ENCODE results near the gene ADGRG2. TPM values are rescaled to one million over a fixed set of nuclear protein-coding genes. Genes with fewer than 3 reads are reported as not detected.

The ADGRG2 gene
- total RNA-seq, 1 donor from 2014 or later: not detected

- no peak overlapping the region for H3K27ac Mint-ChIP-seq (ENCODE audit: unreplicated experiment)
- no peak overlapping the region for H3K4me3 Mint-ChIP-seq (ENCODE audit: unreplicated experiment)
- H3K27me3 Mint-ChIP-seq (ENCODE audit: unreplicated experiment): peaks cover 24% of the 10 kb centered on the region
- peaks cover 31% of the 10 kb centered on the region for H3K9me3 Mint-ChIP-seq (ENCODE audit: unreplicated experiment)
- no peaks in the 10 kb centered on the region for H3K4me1 Mint-ChIP-seq (ENCODE audit: unreplicated experiment)
- DNase-seq (ENCODE audit: extremely low spot score, unreplicated experiment): no peak
- TF ChIP-seq CTCF (IDR thresholded peaks at IDR 0.05): no peak
- no peaks in the 10 kb centered on the region for H3K36me3 Mint-ChIP-seq (ENCODE audit: unreplicated experiment)
These were observed 15.2 kb downstream of the ADGRG2 start for GRCh38 chrX:19107035-19107434.

- Mint-ChIP-seq H3K4me3 (ENCODE audit: unreplicated experiment) (no peak overlapping the region), H3K27ac (ENCODE audit: unreplicated experiment) (no peak overlapping the region), H3K36me3 (ENCODE audit: unreplicated experiment) (no peaks in the 10 kb centered on the region), H3K27me3 (ENCODE audit: unreplicated experiment) (no peaks in the 10 kb centered on the region), H3K9me3 (ENCODE audit: unreplicated experiment) (peaks cover 23% of the 10 kb centered on the region), H3K4me1 (ENCODE audit: unreplicated experiment) (no peaks in the 10 kb centered on the region)
- no peak for DNase-seq (ENCODE audit: extremely low spot score, unreplicated experiment)
- TF ChIP-seq CTCF (IDR thresholded peaks at IDR 0.05): no peak
These were observed 21.7 kb downstream of the ADGRG2 start for GRCh38 chrX:19100586-19100985.

GRCh38 chrX:19097553-19098283, 24.6 kb downstream of the ADGRG2 start:
- Mint-ChIP-seq H3K9me3 (ENCODE audit: unreplicated experiment) (peaks cover 13% of the 10 kb centered on the region), H3K27ac (ENCODE audit: unreplicated experiment) (no peak overlapping the region), H3K4me1 (ENCODE audit: unreplicated experiment) (no peaks in the 10 kb centered on the region), H3K27me3 (ENCODE audit: unreplicated experiment) (no peaks in the 10 kb centered on the region), H3K36me3 (ENCODE audit: unreplicated experiment) (no peaks in the 10 kb centered on the region), H3K4me3 (ENCODE audit: unreplicated experiment) (no peak overlapping the region)
- DNase-seq (ENCODE audit: extremely low spot score, unreplicated experiment): no peak
- no peak for TF ChIP-seq CTCF (IDR thresholded peaks at IDR 0.05)

- no peak overlapping the region for H3K4me3 Mint-ChIP-seq (ENCODE audit: unreplicated experiment)
- no peaks in the 10 kb centered on the region for H3K4me1 Mint-ChIP-seq (ENCODE audit: unreplicated experiment)
- no peaks in the 10 kb centered on the region for H3K36me3 Mint-ChIP-seq (ENCODE audit: unreplicated experiment)
- H3K27me3 Mint-ChIP-seq (ENCODE audit: unreplicated experiment): no peaks in the 10 kb centered on the region
- H3K9me3 Mint-ChIP-seq (ENCODE audit: unreplicated experiment): peaks cover 14% of the 10 kb centered on the region
- TF ChIP-seq CTCF (IDR thresholded peaks at IDR 0.05): no peak
- no peak for DNase-seq (ENCODE audit: extremely low spot score, unreplicated experiment)
- H3K27ac Mint-ChIP-seq (ENCODE audit: unreplicated experiment): no peak overlapping the region
These were observed 25.7 kb downstream of the ADGRG2 start for GRCh38 chrX:19096586-19096985.

GRCh38 chrX:19094654-19095053, 27.6 kb downstream of the ADGRG2 start:
- Mint-ChIP-seq H3K27ac (ENCODE audit: unreplicated experiment) (no peak overlapping the region), H3K9me3 (ENCODE audit: unreplicated experiment) (peaks cover 23% of the 10 kb centered on the region), H3K4me1 (ENCODE audit: unreplicated experiment) (no peaks in the 10 kb centered on the region), H3K27me3 (ENCODE audit: unreplicated experiment) (no peaks in the 10 kb centered on the region), H3K4me3 (ENCODE audit: unreplicated experiment) (no peak overlapping the region), H3K36me3 (ENCODE audit: unreplicated experiment) (no peaks in the 10 kb centered on the region)
- no peak for DNase-seq (ENCODE audit: extremely low spot score, unreplicated experiment)
- TF ChIP-seq CTCF (IDR thresholded peaks at IDR 0.05): no peak

All from osteocyte (in vitro differentiated cells).